Upper lobe of left lung (tissue), 6 donors: ENCODE data around the gene ZNF614. TPM values are rescaled to one million over a fixed set of nuclear protein-coding genes. Genes with fewer than 3 reads are reported as not detected.
"Not testable (repeated sequence)": the region's sequence is repeated elsewhere in the genome, so short reads cannot be mapped to it uniquely, and the experiment has no call there.

Experiments
- ATAC-seq, 2 donors: fragments of 200-7000 bp; cut with Tn5 transposase; one replicate each; pipeline ENCODE4 v1.9.1; 2022; ENCODE audit warnings: mild to moderate bottlenecking in 2 of 2, moderate library complexity in 2 of 2; ENCODE audit not compliant: low FRiP score in 2 of 2
- DNase-seq, 2 donors: peaks; one replicate each; pipeline ENCODE4 v3.0.0-alpha.2; 2019 to 2020
- H3K27ac ChIP-seq, 4 donors: fragments of 200-600 bp; sonication (generic); one replicate each; pipeline ENCODE4 v1.5.1; 2016 to 2019
- H3K27me3 ChIP-seq, 4 donors: fragments of 200-600 bp; sonication (generic); one replicate each; pipeline ENCODE4 v1.5.1; 2017 to 2019
- H3K36me3 ChIP-seq, 4 donors: fragments of 200-600 bp; sonication (generic); one replicate each; pipeline ENCODE4 v1.5.1; 2016 to 2019
- H3K4me1 ChIP-seq, 4 donors: fragments of 200-600 bp; sonication (generic); one replicate each; pipeline ENCODE4 v1.5.1; 2018 to 2019
- H3K4me3 ChIP-seq, 4 donors: fragments of 200-600 bp; sonication (generic); one replicate each; pipeline ENCODE4 v1.5.1; 2017 to 2019; ENCODE audit warnings: mild to moderate bottlenecking in 2 of 4, moderate library complexity in 1 of 4
- H3K9me3 ChIP-seq, 4 donors: fragments of 200-600 bp; sonication (generic); one replicate each; pipeline ENCODE4 v1.5.1; 2018 to 2019
- CTCF ChIP-seq, 6 experiments: fragments of 450-650 bp in 4 of 6; fragments of 200-600 bp in 2 of 6; sonication (generic) in 2 of 6; IDR thresholded peaks; one replicate each; pipeline ENCODE4 v1.5.1; 2016 to 2019; ENCODE audit warnings: antibody characterized with exemption in 6 of 6
- EP300 ChIP-seq, 4 donors: sonication (generic); formaldehyde crosslinking; IDR thresholded peaks; one replicate each; pipeline ENCODE4 v1.5.1; 2017; ENCODE audit warnings: antibody characterized with exemption in 4 of 4, control low read depth in 2 of 4
- POLR2A ChIP-seq, 4 donors: fragments of 450-650 bp; IDR thresholded peaks; one replicate each; pipeline ENCODE4 v1.5.1; 2016 to 2017; ENCODE audit warnings: antibody characterized with exemption in 4 of 4, mild to moderate bottlenecking in 2 of 4
- POLR2AphosphoS5 ChIP-seq, 2 donors: sonication (generic); formaldehyde crosslinking; IDR thresholded peaks; one replicate each; pipeline ENCODE4 v1.5.1; 2017; ENCODE audit warnings: antibody characterized with exemption in 2 of 2
- WGBS, 2 donors: methylation state at CpG; one replicate each; pipeline ENCODE4 v1.1.5; 2017 to 2018; 5-methylcytosine and 5-hydroxymethylcytosine counted together
- total RNA-seq, 6 donors: library from RNA; depleted of rRNA in 4 of 6; stranded (reverse); fragments of >200 nt in 4 of 6; gene quantifications; one replicate each; pipeline versions ENCODE4 v1.1.0 to v1.2.1, GENCODE V29; 2016 to 2021
- donor health status: DM: no; HTN: no; CAD: no; lungs with moderate emphysema.
- donor health status: DM: no; HTN: yes; CAD: no; lungs with severe emphysema.

ZNF614 gene
- total RNA-seq, 6 donors from 2014 or later: 0.78 to 7.1 (median 5.9) TPM

GRCh38 chr19:51993422-51993821 lies 34.8 kb downstream of the ZNF614 start:
- 95 to 98% methylated on average over 10 of the region's 10 CpGs for WGBS, 2 donors
- DNase-seq: no peak
- no peaks in the 10 kb centered on the region for H3K27me3 ChIP-seq
- no peak for ATAC-seq
- H3K9me3 ChIP-seq: peaks cover 80 to 98% (median 90%) of the 10 kb centered on the region in 4 donors
- H3K27ac ChIP-seq: no peak overlapping the region
- no peak overlapping the region for H3K4me3 ChIP-seq
- no peaks in the 10 kb centered on the region for H3K4me1 ChIP-seq
- TF ChIP-seq POLR2A (IDR thresholded peaks at IDR 0.05): no peak
- TF ChIP-seq POLR2AphosphoS5 (IDR thresholded peaks at IDR 0.05): no peak
- no peak for TF ChIP-seq CTCF (IDR thresholded peaks at IDR 0.05)
- no peak for TF ChIP-seq EP300 (IDR thresholded peaks at IDR 0.05)
- H3K36me3 ChIP-seq: peaks cover 22 to 57% (median 42%) of the 10 kb centered on the region in 4 donors

- no peaks in the 10 kb centered on the region for H3K27me3 ChIP-seq
- 2 to 3% methylated on average over 23 to 33 of the region's 33 CpGs for WGBS, 2 donors
- peaks cover 34 to 68% (median 64%) of the 10 kb centered on the region in 4 donors for H3K9me3 ChIP-seq
- peak; percentile 21 to 97 for DNase-seq
- peaks cover 8 to 16% (median 8%) of the 10 kb centered on the region in 4 donors for H3K4me1 ChIP-seq
- H3K36me3 ChIP-seq: peaks cover 0 to 5% (median 4%) of the 10 kb centered on the region in 4 donors
- peak within 1 kb of the TSS; percentile 75 to 88 (median 86) for H3K27ac ChIP-seq
- TF ChIP-seq EP300 (IDR thresholded peaks at IDR 0.05) (peak in 1 of 4 donors; percentile 67), POLR2AphosphoS5 (IDR thresholded peaks at IDR 0.05) (peak; percentile 89 to 90), POLR2A (IDR thresholded peaks at IDR 0.05) (peak in 3 of 4 donors; percentile 28 to 50 (median 50)), CTCF (IDR thresholded peaks at IDR 0.05) (no peak)
- ATAC-seq: peak; percentile 98 to 100
- H3K4me3 ChIP-seq: peak within 1 kb of the TSS; percentile 63 to 86 (median 78)
Measured at GRCh38 chr19:51986309-51987291, 41.6 kb downstream of the ZNF614 start, which contains the start of gene ZNF350. TSS of gene ZNF350 (minus strand) at chr19:51986840. CDS start at chr19:51974360, 12,480 bp downstream.

- no peak for ATAC-seq
- Histone ChIP-seq H3K27me3 (no peaks in the 10 kb centered on the region), H3K9me3 (peaks cover 34 to 73% (median 69%) of the 10 kb centered on the region in 4 donors), H3K4me1 (peaks cover 8 to 16% (median 8%) of the 10 kb centered on the region in 4 donors), H3K36me3 (peaks cover 3 to 36% (median 18%) of the 10 kb centered on the region in 4 donors), H3K4me3 (no peak overlapping the region), H3K27ac (no peak overlapping the region)
- no peak for TF ChIP-seq POLR2A (IDR thresholded peaks at IDR 0.05)
- no peak for TF ChIP-seq CTCF (IDR thresholded peaks at IDR 0.05)
- TF ChIP-seq EP300 (IDR thresholded peaks at IDR 0.05): no peak
- no peak for TF ChIP-seq POLR2AphosphoS5 (IDR thresholded peaks at IDR 0.05)
- no peak for DNase-seq
- 93 to 99% methylated on average over 4 of the region's 4 CpGs for WGBS, 2 donors
Measured at GRCh38 chr19:51983361-51983760, 44.8 kb downstream of the ZNF614 start.

- not testable (repeated sequence) for H3K4me1 ChIP-seq, H3K27ac ChIP-seq, ATAC-seq, H3K4me3 ChIP-seq, H3K27me3 ChIP-seq, DNase-seq
- Histone ChIP-seq H3K9me3 (peaks cover 56 to 83% (median 81%) of the 10 kb centered on the region in 4 donors), H3K36me3 (peaks cover 3 to 36% (median 19%) of the 10 kb centered on the region in 4 donors)
- 92 to 97% methylated on average over 6 of the region's 6 CpGs for WGBS, 2 donors
Measured at GRCh38 chr19:51980926-51981325, 47.3 kb downstream of the ZNF614 start.

GRCh38 chr19:51980116-51980736 lies 48.0 kb downstream of the ZNF614 start:
- no peak for ATAC-seq
- peaks cover 3 to 36% (median 19%) of the 10 kb centered on the region in 4 donors for H3K36me3 ChIP-seq
- WGBS, 2 donors: 83 to 90% methylated on average over 6 of the region's 6 CpGs
- H3K4me1 ChIP-seq: peaks cover under 1 to 3% (median 2%) of the 10 kb centered on the region in 4 donors
- TF ChIP-seq POLR2A (IDR thresholded peaks at IDR 0.05) (no peak), CTCF (IDR thresholded peaks at IDR 0.05) (no peak), EP300 (IDR thresholded peaks at IDR 0.05) (no peak), POLR2AphosphoS5 (IDR thresholded peaks at IDR 0.05) (no peak)
- DNase-seq: no peak
- H3K27ac ChIP-seq: no peak overlapping the region
- no peaks in the 10 kb centered on the region for H3K27me3 ChIP-seq
- H3K9me3 ChIP-seq: peaks cover 63 to 89% (median 86%) of the 10 kb centered on the region in 4 donors
- H3K4me3 ChIP-seq: no peak overlapping the region
